ENCODE results near the gene PAWR.
A peak's percentile ranks its signal among the peaks of the same experiment; 100 is the strongest.
"Not testable (repeated sequence)": the region's sequence is repeated elsewhere in the genome, so short reads cannot be mapped to it uniquely, and the experiment has no call there.

PAWR gene

DNA sequence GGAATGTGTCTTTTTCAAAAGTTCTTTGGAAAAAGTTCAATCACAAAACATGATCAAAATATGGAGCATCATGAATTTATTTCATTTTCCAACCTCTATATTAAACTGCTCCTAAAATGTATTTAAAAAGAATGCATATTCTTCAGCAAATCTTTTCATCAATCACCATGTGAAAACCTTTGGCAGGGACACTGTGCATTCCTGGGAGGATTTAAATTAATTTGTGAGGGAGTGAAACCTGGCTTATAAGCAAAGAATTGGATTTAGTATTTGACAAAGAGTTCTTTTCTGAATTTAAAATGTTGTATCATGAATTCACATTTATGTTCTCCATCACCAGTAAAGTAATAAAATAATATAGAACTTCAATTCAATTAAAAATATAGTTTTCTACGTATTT is 38.2 kb downstream of the PAWR start:
- H3K4me3 ChIP-seq, result no peak overlapping the region
- H3K27ac ChIP-seq, result no peak overlapping the region
- no peak overlapping the region for H3K9ac ChIP-seq (ENCODE audit: insufficient read length)
- H3K36me3 ChIP-seq (ENCODE audit: insufficient read depth, low read length), result peaks cover 40% of the 10 kb centered on the region
- TF ChIP-seq POLR2AphosphoS5 (IDR thresholded peaks at IDR 0.05; ENCODE audit: borderline replicate concordance, low read depth, low read length) (no peak), FOXP2 (optimal IDR thresholded peaks at IDR 0.05; ENCODE audit: control extremely low read depth, extremely low read length, insufficient read depth) (no peak), EZH2 (IDR thresholded peaks at IDR 0.05) (no peak)
- no peak for DNase-seq (ENCODE audit: low read depth, low spot score)
- no peaks in the 10 kb centered on the region for H3K9me3 ChIP-seq (ENCODE audit: low read depth, low read length)

DNA sequence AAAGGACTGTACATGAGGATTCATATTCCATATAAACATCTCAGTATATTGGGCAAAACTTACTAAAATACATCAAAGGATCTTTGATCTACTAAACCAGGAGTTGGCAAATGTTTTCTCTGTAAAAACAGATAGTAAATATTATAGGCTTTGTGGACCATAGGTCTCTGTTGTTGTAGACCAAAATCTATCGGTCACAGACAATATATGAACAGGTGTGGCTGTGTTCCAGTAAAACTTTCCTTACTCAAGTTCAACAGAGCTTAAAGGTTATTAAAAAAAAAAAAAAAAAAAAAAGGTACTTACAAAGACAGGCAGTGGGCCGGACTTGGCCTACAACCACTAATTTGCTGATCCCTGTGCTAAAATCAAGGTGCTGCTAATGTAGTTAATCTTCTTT is 40.3 kb downstream of the PAWR start:
- Histone ChIP-seq H3K9ac (ENCODE audit: insufficient read length) (no peak overlapping the region), H3K36me3 (ENCODE audit: insufficient read depth, low read length) (peaks cover 24% of the 10 kb centered on the region), H3K27ac (no peak overlapping the region), H3K4me3 (no peak overlapping the region), H3K9me3 (ENCODE audit: low read depth, low read length) (no peaks in the 10 kb centered on the region)
- TF ChIP-seq POLR2AphosphoS5 (IDR thresholded peaks at IDR 0.05; ENCODE audit: borderline replicate concordance, low read depth, low read length) (no peak), FOXP2 (optimal IDR thresholded peaks at IDR 0.05; ENCODE audit: control extremely low read depth, extremely low read length, insufficient read depth) (no peak), EZH2 (IDR thresholded peaks at IDR 0.05) (no peak)
- DNase-seq (ENCODE audit: low read depth, low spot score), result no peak

DNA sequence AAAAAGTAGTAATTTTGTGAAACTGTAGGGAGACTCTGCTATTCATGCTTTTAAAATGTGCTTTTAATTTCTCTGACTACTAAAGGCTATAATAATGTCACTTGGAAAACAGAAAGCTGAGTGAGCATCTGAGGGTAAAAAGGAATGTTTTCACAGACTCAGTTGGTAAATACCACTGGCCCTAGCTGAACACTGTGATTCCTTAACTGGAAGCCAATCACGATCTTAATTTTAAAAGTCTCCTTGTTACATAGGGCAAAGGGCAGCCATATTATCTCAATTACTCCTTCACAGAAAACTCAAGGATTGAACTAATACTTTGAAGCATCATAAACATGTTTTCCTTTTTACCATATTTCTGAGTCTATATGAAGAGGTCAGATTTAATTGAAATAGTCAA is 41.9 kb downstream of the PAWR start:
- TF ChIP-seq POLR2AphosphoS5 (IDR thresholded peaks at IDR 0.05; ENCODE audit: borderline replicate concordance, low read depth, low read length) (no peak), FOXP2 (optimal IDR thresholded peaks at IDR 0.05; ENCODE audit: control extremely low read depth, extremely low read length, insufficient read depth) (no peak), EZH2 (IDR thresholded peaks at IDR 0.05) (no peak)
- no peak for DNase-seq (ENCODE audit: low read depth, low spot score)
- Histone ChIP-seq H3K9ac (ENCODE audit: insufficient read length) (no peak overlapping the region), H3K9me3 (ENCODE audit: low read depth, low read length) (no peaks in the 10 kb centered on the region), H3K4me3 (no peak overlapping the region), H3K27ac (no peak overlapping the region), H3K36me3 (ENCODE audit: insufficient read depth, low read length) (peaks cover 17% of the 10 kb centered on the region)

DNA sequence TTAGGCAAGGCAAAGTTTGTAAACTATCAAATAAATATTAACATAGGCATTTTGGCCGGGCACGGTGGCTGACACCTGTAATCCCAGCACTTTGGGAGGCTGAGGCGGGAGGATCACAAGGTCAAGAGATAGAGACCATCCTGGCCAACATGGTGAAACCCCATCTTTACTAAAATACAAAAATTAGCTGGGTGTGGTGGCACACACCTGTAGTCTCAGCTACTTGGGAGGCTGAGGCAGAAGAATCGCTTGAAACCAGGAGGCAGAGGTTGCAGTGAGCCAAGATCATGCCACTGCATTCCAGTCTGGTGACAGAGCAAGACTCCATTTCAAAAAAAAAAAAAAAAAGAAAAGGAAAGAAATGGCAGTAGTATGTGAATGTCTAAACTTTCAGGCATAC is 43.9 kb downstream of the PAWR start:
- H3K27ac ChIP-seq; H3K9me3 ChIP-seq (ENCODE audit: low read depth, low read length); H3K9ac ChIP-seq (ENCODE audit: insufficient read length); H3K4me3 ChIP-seq; DNase-seq (ENCODE audit: low read depth, low spot score): not testable (repeated sequence)
- peaks cover 17% of the 10 kb centered on the region for H3K36me3 ChIP-seq (ENCODE audit: insufficient read depth, low read length)

DNA sequence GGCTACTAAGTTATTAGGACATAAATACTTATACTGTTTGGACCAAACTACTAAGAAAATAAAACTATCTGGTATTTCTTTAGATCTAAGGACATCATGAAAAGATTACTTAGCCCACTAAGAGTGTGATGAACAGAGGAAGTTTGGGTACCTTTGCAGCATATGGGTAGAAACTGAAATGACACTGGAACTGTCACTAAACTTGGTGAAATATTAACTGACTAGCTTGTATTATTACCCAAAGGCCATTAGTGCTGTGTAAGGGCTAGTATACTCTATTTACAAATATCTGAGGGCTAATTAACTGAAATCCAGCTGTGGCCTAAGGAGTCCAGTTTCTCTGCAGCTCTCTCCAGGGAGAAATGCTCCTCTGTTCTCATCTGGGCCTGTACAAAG is 45.5 kb downstream of the PAWR start:
- H3K36me3 ChIP-seq (ENCODE audit: insufficient read depth, low read length), result peaks cover 11% of the 10 kb centered on the region
- no peaks in the 10 kb centered on the region for H3K9me3 ChIP-seq (ENCODE audit: low read depth, low read length)
- H3K9ac ChIP-seq (ENCODE audit: insufficient read length), result no peak overlapping the region
- H3K4me3 ChIP-seq, result no peak overlapping the region
- DNase-seq (ENCODE audit: low read depth, low spot score), result no peak
- TF ChIP-seq FOXP2 (optimal IDR thresholded peaks at IDR 0.05; ENCODE audit: control extremely low read depth, extremely low read length, insufficient read depth) (no peak), POLR2AphosphoS5 (IDR thresholded peaks at IDR 0.05; ENCODE audit: borderline replicate concordance, low read depth, low read length) (no peak), EZH2 (IDR thresholded peaks at IDR 0.05) (no peak)
- H3K27ac ChIP-seq, result peak overlapping the region; percentile 9; the same call in 1 of the 2 replicates

DNA sequence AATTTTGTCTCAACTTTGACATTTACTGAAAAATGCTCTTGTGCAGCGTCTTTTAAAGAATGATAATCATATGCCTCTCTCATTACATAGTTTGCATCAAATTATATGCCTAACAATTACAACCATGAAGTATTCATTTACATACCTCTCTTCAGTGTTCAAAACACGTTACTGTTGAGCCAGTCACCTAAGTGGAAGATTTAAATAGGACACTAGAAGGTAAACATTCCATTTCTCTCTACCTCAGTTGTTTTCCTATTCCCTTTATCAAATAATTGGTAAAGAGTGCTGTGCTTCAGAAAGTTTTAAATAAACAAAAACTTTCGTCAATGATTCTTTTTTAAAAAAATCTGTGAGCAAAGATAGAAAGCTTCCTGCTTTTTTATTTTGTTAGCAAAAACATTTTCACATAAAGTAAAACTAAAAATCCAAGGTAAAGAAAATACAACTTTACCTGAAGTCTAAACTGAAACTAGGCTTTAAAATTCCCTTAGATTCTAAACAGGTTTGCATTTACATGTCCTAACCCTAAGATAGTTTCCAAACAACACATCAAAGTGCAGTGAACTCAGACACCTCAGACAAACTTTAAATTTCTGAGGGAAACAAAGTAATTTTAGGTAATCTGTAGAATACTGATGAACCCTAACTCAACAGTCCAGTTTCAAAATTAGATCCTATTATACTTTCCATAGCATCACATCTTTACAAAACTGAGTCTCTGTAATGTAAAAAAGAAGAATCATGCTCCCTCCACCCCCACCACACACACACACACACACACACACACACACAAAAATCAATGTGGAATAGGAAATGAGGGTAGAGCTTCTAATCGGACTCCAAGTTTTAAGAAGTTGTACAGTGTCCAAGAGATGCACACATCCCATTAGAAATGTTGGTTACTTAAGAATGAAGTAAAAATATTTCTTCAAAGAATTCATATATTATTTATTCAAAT is 46.2 kb downstream of the PAWR start:
- TF ChIP-seq POLR2AphosphoS5 (IDR thresholded peaks at IDR 0.05; ENCODE audit: borderline replicate concordance, low read depth, low read length) (no peak), EZH2 (IDR thresholded peaks at IDR 0.05) (no peak), FOXP2 (optimal IDR thresholded peaks at IDR 0.05; ENCODE audit: control extremely low read depth, extremely low read length, insufficient read depth) (no peak)
- Histone ChIP-seq H3K9ac (ENCODE audit: insufficient read length) (no peak overlapping the region), H3K9me3 (ENCODE audit: low read depth, low read length) (no peaks in the 10 kb centered on the region), H3K36me3 (ENCODE audit: insufficient read depth, low read length) (peaks cover 5% of the 10 kb centered on the region), H3K27ac (peak overlapping the region; percentile 3; the same call in 1 of the 2 replicates), H3K4me3 (no peak overlapping the region)
- no peak for DNase-seq (ENCODE audit: low read depth, low spot score)

DNA sequence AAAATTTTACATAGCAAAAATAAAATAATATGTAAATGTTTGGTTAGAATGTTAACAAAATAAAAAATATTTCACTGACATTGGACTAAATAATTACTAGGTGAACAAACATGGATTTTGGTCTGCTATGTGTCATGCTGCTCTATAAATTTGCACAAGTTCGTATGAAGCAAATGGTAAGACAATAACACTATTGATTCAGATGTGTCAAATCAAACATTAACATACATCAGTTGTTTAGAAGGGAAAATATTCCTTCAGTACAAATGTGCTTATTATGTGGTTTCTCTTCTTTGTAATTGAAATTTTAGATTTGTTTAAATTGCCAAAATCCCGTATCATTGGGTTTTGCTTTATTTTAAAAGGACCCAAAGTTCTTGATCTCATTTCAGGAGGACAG is 46.9 kb downstream of the PAWR start:
- H3K9ac ChIP-seq (ENCODE audit: insufficient read length), result no peak overlapping the region
- H3K36me3 ChIP-seq (ENCODE audit: insufficient read depth, low read length), result peaks cover 2% of the 10 kb centered on the region; the same call in 1 of the 2 replicates
- no peaks in the 10 kb centered on the region for H3K9me3 ChIP-seq (ENCODE audit: low read depth, low read length)
- no peak overlapping the region for H3K4me3 ChIP-seq
- DNase-seq (ENCODE audit: low read depth, low spot score), result no peak
- peak overlapping the region; percentile 3; the same call in 1 of the 2 replicates for H3K27ac ChIP-seq
- TF ChIP-seq EZH2 (IDR thresholded peaks at IDR 0.05), result no peak
- TF ChIP-seq POLR2AphosphoS5 (IDR thresholded peaks at IDR 0.05; ENCODE audit: borderline replicate concordance, low read depth, low read length), result no peak
- TF ChIP-seq FOXP2 (optimal IDR thresholded peaks at IDR 0.05; ENCODE audit: control extremely low read depth, extremely low read length, insufficient read depth), result no peak

DNA sequence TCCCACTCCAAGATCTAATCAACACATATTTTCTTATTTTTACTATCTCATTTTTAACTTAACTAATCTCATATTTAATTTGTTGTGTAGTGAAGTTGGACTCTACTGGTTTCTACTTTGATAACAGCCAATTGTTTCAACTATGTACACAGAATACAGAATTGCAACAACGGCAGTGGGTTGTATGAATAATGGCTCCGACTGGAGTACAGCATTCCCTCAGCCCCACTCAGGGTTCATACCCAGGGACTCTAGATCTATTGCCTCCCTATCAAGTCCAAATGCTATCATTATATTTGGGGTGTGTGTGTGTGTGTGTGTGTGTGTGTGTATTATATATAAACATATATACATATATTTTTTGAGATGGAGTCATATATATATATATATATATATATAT is 52.3 kb downstream of the PAWR start:
- H3K9me3 ChIP-seq (ENCODE audit: low read depth, low read length), result no peaks in the 10 kb centered on the region
- no peak for DNase-seq (ENCODE audit: low read depth, low spot score)
- H3K36me3 ChIP-seq (ENCODE audit: insufficient read depth, low read length), result no peaks in the 10 kb centered on the region
- H3K9ac ChIP-seq (ENCODE audit: insufficient read length), result no peak overlapping the region
- no peak for TF ChIP-seq FOXP2 (optimal IDR thresholded peaks at IDR 0.05; ENCODE audit: control extremely low read depth, extremely low read length, insufficient read depth)
- no peak for TF ChIP-seq EZH2 (IDR thresholded peaks at IDR 0.05)
- TF ChIP-seq POLR2AphosphoS5 (IDR thresholded peaks at IDR 0.05; ENCODE audit: borderline replicate concordance, low read depth, low read length), result no peak
- H3K4me3 ChIP-seq, result no peak overlapping the region
- H3K27ac ChIP-seq, result peak overlapping the region; percentile 78
